GM03348 (cell line): ENCODE data around the gene SUZ12.
"Not testable (repeated sequence)": the region's sequence is repeated elsewhere in the genome, so short reads cannot be mapped to it uniquely, and the experiment has no call there.

Experiments
- DNase-seq: peaks from one replicate; pipeline ENCODE4 v3.0.0; 2012; ENCODE audit warnings: low spot score

Gene SUZ12

DNA sequence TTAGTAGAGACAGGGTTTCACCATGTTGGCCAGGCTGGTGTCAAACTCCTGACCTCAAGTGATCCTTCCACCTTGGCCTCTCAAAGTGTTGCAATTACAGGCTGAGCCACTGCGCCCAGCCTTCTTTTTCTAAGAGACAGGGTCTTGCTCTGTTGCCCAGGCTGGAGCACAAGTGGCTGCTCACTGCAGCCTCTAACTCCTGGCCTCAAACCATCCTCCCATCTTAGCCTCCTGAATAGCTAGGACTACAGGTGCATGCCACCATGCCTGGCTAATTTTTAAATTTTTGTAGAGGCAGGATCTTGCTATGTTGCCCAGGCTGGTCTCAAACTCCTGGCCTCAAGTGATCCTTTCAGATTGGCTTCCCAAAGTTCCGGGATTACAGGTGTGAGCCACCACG lies 15.1 kb downstream of the SUZ12 start:
- DNase-seq: not testable (repeated sequence)

GRCh38 chr17:31964131-31964530 lies 27.3 kb downstream of the SUZ12 start:
- DNase-seq: not testable (repeated sequence)

DNA sequence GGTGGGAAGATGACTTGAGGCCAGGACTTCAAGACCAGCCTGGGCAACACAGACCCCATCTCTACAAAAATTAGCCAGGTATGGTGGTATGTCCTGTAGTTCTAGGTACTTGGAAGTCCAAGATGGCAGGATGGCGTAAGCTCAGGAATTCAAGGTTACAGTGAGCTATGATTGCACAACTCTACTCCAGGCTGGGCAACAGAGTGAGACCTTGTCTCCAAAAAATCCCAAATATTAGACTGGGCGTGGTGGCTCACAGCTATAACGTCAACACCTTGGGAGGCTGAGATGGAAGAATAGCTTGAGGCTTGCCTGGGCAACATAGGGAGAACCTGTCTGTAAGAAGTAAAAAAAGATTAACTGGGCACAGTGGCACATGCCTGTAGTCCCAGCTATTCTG lies 30.8 kb downstream of the SUZ12 start:
- DNase-seq: no peak

DNA sequence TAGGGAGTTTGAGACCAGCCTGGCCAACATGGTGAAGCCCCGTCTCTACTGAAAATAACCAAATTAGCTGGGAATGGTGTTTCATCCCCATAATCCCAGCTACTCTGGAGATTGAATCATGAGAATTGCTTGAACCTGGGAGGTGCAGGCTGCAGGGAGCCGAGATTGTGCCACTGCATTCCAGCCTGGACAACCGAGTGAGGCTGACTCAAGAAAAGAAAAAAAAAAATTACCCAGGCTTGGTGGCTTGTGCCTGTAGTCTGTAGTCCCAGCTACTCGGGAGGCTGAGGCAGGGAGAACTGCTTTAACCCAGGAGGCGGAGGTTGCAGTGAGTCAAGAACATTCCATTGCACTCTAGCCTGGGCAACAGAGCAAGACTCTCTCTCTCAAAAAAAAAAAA lies 33.6 kb downstream of the SUZ12 start:
- DNase-seq: not testable (repeated sequence)

DNA sequence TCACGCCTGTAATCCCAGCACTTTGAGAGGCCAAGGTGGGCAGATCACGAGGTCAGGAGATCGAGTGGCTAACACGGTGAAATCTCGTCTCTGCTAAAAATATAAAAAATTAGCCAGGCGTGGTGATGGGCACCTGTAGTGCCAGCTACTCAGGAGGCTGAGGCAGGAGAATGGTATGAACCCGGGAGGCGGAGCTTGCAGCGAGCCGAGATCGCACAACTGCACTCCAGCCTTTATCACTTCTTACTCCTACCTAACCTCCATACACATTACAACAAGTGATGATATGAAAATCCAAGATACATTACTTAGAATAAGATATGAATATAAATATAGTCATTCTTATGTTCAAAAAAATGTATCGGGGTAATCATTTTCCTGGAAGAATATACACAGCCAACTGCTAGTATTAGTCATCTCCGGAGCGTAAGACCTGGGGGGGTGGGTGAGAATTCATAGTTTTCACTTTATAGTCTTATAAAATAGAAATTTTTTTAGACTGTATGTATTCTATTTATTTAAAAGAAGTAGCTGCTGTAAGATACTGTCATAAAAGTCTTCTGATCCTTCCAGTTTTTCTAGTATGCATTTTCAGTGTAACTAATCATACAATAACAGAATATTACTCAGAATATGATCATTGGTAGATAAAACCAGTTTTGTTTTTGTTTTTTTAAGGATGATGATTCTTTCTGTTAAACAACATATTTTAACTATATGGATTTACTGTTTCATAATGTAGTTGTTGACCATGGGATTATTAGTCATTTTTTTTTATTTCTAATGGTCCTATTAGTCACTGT lies 37.7 kb downstream of the SUZ12 start:
- not testable (repeated sequence) for DNase-seq

DNA sequence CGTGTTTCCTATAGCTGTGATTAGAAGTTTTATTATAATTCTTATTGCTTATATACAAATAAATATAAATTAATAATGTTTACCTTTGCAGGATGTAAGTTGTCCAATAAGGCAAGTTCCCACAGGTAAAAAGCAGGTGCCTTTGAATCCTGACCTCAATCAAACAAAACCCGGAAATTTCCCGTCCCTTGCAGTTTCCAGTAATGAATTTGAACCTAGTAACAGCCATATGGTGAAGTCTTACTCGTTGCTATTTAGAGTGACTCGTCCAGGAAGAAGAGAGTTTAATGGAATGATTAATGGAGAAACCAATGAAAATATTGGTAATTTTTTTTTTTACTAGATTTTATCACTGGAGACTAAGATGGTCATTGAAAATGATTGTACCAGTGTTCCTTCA lies 38.6 kb downstream of the SUZ12 start:
- not testable (repeated sequence) for DNase-seq

GRCh38 chr17:31991821-31992220 lies 55.0 kb downstream of the SUZ12 start:
- not testable (repeated sequence) for DNase-seq

DNA sequence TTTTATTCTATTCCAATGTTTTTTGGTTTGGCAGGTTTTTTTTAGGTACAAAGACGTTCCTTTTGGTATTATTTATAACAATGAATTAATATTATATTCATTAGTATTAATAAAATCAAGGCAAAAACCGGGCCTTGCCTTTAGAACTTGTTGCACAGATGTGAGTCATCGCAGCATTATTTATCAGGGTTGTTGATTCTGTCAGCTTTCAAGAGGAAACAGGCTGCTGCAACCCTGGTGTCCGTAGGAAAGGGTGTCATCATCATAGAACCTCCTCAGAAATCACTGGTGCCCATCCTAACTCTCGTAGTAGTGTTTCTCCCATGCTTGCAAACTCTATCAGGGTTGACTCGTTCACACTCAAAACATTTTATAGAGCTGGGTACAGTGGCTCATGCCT lies 60.2 kb downstream of the SUZ12 start:
- no peak for DNase-seq

GRCh38 chr17:32006957-32007462 lies 70.2 kb downstream of the SUZ12 start, which contains the start of gene LRRC37B:
Gene LRRC37B, plus strand, starts transcription at chr17:32007383. Its CDS starts 14,010 bp downstream, at chr17:32021393.
- DNase-seq: peak; percentile 93

GRCh38 chr17:32007463-32008298 lies 70.9 kb downstream of the SUZ12 start:
- peak; percentile 57 for DNase-seq

DNA sequence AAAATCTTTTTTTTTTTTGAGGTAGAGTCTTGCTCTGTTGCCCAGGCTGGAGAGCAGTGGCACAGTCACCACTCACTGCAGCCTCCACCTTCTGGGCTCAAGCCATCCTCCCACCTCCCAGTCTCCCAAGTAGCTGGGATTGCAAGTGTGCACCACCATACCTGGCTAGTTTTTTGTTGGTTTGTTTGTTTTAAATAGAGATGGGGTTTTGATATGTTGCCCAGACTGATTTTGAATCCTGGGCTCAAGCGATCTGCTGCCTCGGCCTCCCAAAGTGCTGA lies 72.4 kb downstream of the SUZ12 start:
- no peak for DNase-seq

DNA sequence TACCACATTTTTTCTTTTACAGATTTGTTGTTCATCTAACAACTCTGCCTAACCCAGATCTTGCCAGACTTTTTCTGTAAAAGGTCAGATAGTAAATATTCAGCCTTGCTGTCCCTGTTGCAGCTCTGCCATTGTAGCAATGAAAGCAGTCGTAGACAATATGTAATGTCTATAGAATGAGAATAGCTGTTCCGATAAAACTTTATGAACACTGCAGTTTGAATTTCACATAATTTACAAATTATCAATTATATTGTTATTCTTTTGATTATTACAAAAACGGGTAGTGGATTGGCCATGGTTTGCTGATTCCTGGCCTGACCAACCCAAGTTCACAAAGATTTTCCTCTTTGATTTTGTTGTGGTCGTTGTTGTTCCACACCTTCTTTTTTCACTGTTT lies 73.3 kb downstream of the SUZ12 start:
- DNase-seq: no peak

- DNase-seq: no peak
Measured at GRCh38 chr17:32015245-32016013, 78.6 kb downstream of the SUZ12 start.

DNA sequence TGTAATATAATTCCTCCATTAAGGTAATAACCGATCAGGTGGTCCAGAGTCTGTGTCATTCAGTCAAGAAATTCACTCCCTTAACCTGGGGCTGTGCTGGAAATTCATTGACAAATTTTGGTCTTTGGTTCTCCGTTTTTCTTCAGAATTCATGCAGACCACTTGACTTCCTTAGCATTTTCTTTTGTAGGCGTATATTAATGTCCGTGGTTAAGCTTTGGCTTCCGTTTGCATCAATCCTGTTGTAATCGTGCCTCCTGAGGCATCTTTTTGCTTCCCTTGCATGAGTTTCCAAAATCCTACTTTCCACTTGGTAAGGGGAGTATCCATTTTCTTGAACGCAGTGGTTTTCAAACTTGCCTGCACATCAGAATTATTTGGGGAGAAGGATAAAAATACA lies 79.4 kb downstream of the SUZ12 start:
- DNase-seq: no peak

- DNase-seq: no peak
Measured at GRCh38 chr17:32019228-32019627, 82.4 kb downstream of the SUZ12 start.

GRCh38 chr17:32020943-32021614 lies 84.3 kb downstream of the SUZ12 start:
- peak; percentile 16 for DNase-seq

DNA sequence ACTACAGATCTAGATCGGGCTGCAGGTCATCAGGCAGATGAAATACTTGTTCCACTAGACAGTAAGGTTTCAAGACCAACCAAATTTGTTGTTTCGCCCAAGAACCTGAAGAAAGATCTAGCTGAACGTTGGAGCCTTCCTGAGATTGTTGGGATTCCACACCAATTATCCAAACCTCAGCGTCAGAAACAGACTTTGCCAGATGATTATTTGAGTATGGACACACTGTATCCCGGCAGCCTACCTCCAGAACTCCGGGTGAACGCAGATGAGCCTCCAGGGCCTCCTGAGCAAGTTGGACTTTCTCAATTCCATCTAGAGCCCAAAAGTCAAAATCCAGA lies 84.8 kb downstream of the SUZ12 start:
- DNase-seq: no peak

- not testable (repeated sequence) for DNase-seq
Measured at GRCh38 chr17:32022554-32022953, 85.7 kb downstream of the SUZ12 start.

DNA sequence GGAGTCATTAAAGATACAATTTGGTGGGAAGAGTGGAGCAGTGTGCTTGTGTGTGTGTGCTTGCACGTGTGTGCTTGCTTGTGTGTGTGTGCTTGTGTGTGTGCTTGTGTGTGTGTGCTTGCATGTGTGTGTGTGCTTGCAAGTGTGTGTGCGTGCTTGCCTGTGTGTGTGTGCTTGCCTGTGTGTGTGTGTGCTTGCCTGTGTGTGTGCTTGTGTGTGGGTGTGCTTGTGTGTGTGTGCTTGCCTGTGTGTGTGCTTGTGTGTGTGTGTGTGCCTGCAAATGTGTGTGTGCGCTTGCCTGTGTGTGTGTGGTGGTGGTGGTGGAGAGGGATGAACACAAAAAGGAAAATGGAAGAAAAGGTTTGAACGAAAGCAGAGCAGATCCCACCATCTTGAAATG lies 90.5 kb downstream of the SUZ12 start:
- DNase-seq: not testable (repeated sequence)

DNA sequence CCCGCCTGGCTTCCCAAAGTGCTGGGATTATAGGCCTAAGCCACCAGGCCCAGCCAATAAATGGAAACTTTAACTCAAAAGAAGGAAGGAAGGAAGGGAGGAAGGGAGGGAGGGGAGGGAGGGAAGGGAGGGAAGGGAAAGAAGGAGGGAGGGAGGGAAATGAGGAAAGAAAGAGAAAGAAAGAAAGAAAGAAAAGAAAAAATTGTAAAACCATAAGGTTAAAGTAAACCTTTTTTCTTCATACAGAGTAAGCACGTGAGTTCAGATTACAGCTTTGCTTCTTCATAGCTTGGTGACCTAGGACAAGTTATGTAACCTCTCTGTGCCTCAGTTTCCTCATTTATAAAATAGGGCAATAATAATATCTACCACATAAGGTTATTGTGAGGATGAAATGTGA lies 96.4 kb downstream of the SUZ12 start:
- DNase-seq: no peak

GRCh38 chr17:32033812-32034211 lies 97.0 kb downstream of the SUZ12 start:
- DNase-seq: not testable (repeated sequence)

DNA sequence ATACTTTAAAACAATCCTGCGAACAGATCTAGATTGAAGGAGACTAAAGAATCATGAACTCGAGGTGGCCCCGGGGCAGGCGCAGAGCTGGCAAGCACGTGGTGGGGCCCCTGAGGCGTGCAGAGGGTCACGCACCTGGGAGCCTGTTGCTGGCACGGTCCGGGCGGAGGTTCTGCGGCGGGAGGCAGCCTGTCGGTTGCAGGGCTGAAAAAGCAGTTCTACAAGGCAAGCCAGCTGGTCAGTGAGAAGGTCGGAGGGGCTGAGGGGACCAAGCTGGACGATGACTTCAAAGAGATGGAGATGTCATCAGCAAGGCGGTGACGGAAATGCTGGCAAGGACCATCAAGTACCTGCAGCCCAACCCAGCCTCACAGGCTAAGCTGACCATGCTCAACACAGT lies 103.4 kb downstream of the SUZ12 start:
- DNase-seq: not testable (repeated sequence)
